A673 (cell line): Measurements from ENCODE around the gene DDX51. TPM values are rescaled to one million over a fixed set of nuclear protein-coding genes. Genes with fewer than 3 reads are reported as not detected.

Experiments used
- BruUV-seq: library from RNA; stranded (reverse); fragments of 400-500 nt; replicated peaks from 2 replicates; lab custom pipeline; 2021; lab: Mats Ljungman, UMichigan
- CTCF ChIA-PET: fragments of 300-600 bp; sonication (Branson Sonifier 250); formaldehyde crosslinking; loops from one replicate; lab custom pipeline; 2022; ENCODE audit warnings: antibody characterized with exemption; lab: Charles Lee
- POLR2A ChIA-PET: fragments of 300-600 bp; sonication (Branson Sonifier 250); formaldehyde crosslinking; loops from one replicate; lab custom pipeline; 2022; ENCODE audit warnings: antibody characterized with exemption; ENCODE audit not compliant: low non-redundant PET; lab: Charles Lee
- DNase-seq: peaks from one replicate; pipeline ENCODE4 v3.0.0-alpha.2; 2015; ENCODE audit warnings: low spot score
- H3K27ac ChIP-seq: fragments of 200-600 bp; sonication (generic); 2 replicates; pipeline ENCODE4 v1.5.1; 2016; ENCODE audit warnings: mixed run types, low read depth, mild to moderate bottlenecking, mixed read lengths, antibody characterized with exemption, low read length; ENCODE audit not compliant: poor library complexity, severe bottlenecking
- H3K27me3 ChIP-seq: fragments of 200-600 bp; sonication (generic); replicated peaks from 2 replicates; pipeline ENCODE4 v1.6.1; 2017; ENCODE audit warnings: mixed run types, low read depth, mild to moderate bottlenecking, mixed read lengths, antibody characterized with exemption, low read length; ENCODE audit not compliant: insufficient read depth, poor library complexity
- H3K36me3 ChIP-seq: fragments of 200-600 bp; sonication (generic); 2 replicates; pipeline ENCODE4 v1.6.1; 2016; ENCODE audit warnings: mixed run types, mild to moderate bottlenecking, mixed read lengths, antibody characterized with exemption, low read length; ENCODE audit not compliant: insufficient read depth, poor library complexity, severe bottlenecking
- H3K4me1 ChIP-seq: fragments of 200-600 bp; sonication (generic); 2 replicates; pipeline ENCODE4 v1.6.1; 2017; ENCODE audit warnings: mixed run types, mild to moderate bottlenecking, mixed read lengths, antibody characterized with exemption, low read length; ENCODE audit not compliant: insufficient read depth, poor library complexity, severe bottlenecking
- H3K4me3 ChIP-seq: fragments of 200-600 bp; sonication (generic); 2 replicates; pipeline ENCODE4 v1.5.1; 2016; ENCODE audit warnings: low read depth, mixed run types, mild to moderate bottlenecking, mixed read lengths, low read length; ENCODE audit not compliant: poor library complexity, severe bottlenecking
- H3K9me3 ChIP-seq: fragments of 200-600 bp; sonication (generic); 2 replicates; pipeline ENCODE4 v1.6.1; 2016; ENCODE audit warnings: mixed run types, low read depth, mild to moderate bottlenecking, mixed read lengths, antibody characterized with exemption, low read length; ENCODE audit not compliant: poor library complexity, severe bottlenecking
- EZH2 ChIP-seq: fragments of 200-600 bp; sonication (generic); IDR thresholded peaks from 2 replicates; pipeline ENCODE4 v1.6.1; 2017; ENCODE audit warnings: borderline replicate concordance, low read depth, mild to moderate bottlenecking, mixed read lengths, antibody characterized with exemption, low read length; ENCODE audit not compliant: poor library complexity, severe bottlenecking
- intact Hi-C: fragments of 100-400 bp; cut with micrococcal nuclease; formaldehyde crosslinking; loops from one replicate; pipeline ENCODE4 v1.10.0; 2022; ENCODE audit not compliant: unreplicated experiment
- total RNA-seq: library from RNA; stranded (reverse); gene quantifications from 2 replicates; pipeline ENCODE4 v1.2.3, GENCODE V29; 2021
- TF ChIP-seq, protein P1 (sequence below): fragments of 300-800, 200-600 bp; sonication (generic); conservative IDR thresholded peaks from 2 replicates; pipeline ENCODE4 v1.5.1; 2017; ENCODE audit warnings: low read depth, mild to moderate bottlenecking, antibody characterized with exemption, low read length, moderate library complexity, mixed read lengths

The DDX51 gene
- total RNA-seq, 1 experiment from 2014 or later: 38.9 TPM

DNA sequence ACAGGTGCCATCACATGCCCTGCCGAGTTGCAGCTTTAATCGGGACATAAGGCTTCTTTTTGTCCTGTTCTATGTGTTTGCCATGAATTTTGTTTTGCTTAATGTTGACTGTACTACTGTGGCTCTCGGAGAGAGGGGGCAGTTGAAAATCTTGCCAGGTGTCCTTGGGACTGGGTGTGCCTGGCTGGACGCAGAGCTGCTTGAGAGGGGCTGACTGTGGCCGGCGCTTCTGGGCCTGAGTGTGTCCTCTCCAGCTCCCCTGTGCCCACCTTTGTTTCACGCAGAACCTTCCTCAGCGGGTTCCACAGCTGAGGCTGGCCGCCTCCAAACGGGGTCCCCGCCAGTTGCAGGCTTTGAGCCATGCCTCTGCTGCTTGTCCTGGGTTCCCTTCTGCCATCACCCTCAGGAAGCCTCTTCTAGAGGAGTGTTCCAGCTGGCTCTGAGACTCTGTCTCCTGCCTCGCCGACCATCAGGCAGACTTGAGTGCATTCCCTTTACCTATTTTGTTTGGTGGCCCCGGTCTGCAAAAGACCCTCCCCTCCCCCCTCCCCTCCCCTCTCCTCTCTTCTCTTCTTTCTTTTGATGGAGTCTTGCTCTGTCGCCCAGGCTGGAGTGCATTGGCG lies 49.7 kb downstream of the DDX51 start:
- BruUV-seq: no TSS peak
- no peaks in the 10 kb centered on the region for H3K36me3 ChIP-seq
- no peaks in the 10 kb centered on the region for H3K27me3 ChIP-seq
- H3K9me3 ChIP-seq: no peaks in the 10 kb centered on the region
- intact Hi-C loops: no loop called here
- ChIA-PET CTCF (no interaction called here), POLR2A (no interaction called here)
- no peak for DNase-seq
- no peaks in the 10 kb centered on the region for H3K4me1 ChIP-seq
- TF ChIP-seq EZH2: no peak
- TF ChIP-seq, protein P1, sequence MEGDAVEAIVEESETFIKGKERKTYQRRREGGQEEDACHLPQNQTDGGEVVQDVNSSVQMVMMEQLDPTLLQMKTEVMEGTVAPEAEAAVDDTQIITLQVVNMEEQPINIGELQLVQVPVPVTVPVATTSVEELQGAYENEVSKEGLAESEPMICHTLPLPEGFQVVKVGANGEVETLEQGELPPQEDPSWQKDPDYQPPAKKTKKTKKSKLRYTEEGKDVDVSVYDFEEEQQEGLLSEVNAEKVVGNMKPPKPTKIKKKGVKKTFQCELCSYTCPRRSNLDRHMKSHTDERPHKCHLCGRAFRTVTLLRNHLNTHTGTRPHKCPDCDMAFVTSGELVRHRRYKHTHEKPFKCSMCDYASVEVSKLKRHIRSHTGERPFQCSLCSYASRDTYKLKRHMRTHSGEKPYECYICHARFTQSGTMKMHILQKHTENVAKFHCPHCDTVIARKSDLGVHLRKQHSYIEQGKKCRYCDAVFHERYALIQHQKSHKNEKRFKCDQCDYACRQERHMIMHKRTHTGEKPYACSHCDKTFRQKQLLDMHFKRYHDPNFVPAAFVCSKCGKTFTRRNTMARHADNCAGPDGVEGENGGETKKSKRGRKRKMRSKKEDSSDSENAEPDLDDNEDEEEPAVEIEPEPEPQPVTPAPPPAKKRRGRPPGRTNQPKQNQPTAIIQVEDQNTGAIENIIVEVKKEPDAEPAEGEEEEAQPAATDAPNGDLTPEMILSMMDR: no peak
- no peak overlapping the region for H3K27ac ChIP-seq
- H3K4me3 ChIP-seq: no peak overlapping the region

DNA sequence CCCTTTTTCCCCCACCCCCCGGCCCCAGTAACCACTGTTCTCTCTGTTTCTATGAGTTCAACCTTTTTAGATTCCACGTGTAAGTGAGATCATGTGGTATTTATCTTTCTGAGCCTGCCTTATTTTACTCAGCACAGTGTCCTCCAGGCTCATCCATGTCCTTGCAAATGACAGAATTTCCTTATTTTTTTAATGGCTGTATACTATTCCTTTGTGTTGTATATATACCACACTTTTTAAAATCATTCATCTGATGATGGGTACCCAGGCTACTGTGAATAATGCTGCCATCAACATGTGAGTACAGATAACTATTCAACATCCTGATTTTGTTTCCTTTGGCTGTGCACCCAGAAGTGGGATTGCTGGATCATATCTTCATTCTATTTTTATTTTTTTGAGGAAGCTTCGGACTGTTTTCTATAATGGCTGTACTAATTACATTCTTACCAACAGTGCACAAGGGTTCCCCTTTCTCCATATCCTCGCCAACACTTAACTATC lies 54.7 kb downstream of the DDX51 start:
- Histone ChIP-seq H3K4me1 (peaks cover 7% of the 10 kb centered on the region), H3K27ac (no peak overlapping the region), H3K9me3 (no peaks in the 10 kb centered on the region), H3K36me3 (no peaks in the 10 kb centered on the region), H3K4me3 (no peak overlapping the region), H3K27me3 (no peaks in the 10 kb centered on the region)
- ChIA-PET CTCF (no interaction called here), POLR2A (no interaction called here)
- no peak for DNase-seq
- intact Hi-C loops: no loop called here
- BruUV-seq: no TSS peak
- no peak for TF ChIP-seq EZH2
- TF ChIP-seq, protein P1: no peak

Other genes with a start within 250 kb of the DDX51 start
- gene ULK1, start 249.7 kb downstream of the DDX51 start, total RNA-seq: 56.1 and 57.3 TPM in 2 replicates
- gene PUS1, start 215.0 kb downstream of the DDX51 start, total RNA-seq: 83.3 and 103 TPM in 2 replicates
- 80.1 and 91.4 TPM in 2 replicates for gene EP400, start 194.4 kb downstream of the DDX51 start, total RNA-seq
- gene NOC4L, start 138 bp upstream of the DDX51 start, total RNA-seq: 43.0 and 46.9 TPM in 2 replicates
- 3.9 and 7.4 TPM in 2 replicates for gene GALNT9, start 185.3 kb upstream of the DDX51 start, total RNA-seq